HG03280 (cell line): ENCODE measurements around the gene SLC6A18.

Source experiments
- ATAC-seq: cut with Tn5 transposase; IDR thresholded peaks from one replicate; pipeline ENCODE4 v1.9.1; 2021; ENCODE audit warnings: mild to moderate bottlenecking, moderate library complexity; ENCODE audit not compliant: unreplicated experiment

The SLC6A18 gene

GRCh38 chr5:1203311-1203967 lies 21.7 kb upstream of the SLC6A18 start:
- ATAC-seq: no peak

- no peak for ATAC-seq
Measured at GRCh38 chr5:1203968-1204692, 21.1 kb upstream of the SLC6A18 start.

GRCh38 chr5:1204693-1205242 lies 20.4 kb upstream of the SLC6A18 start:
- no peak for ATAC-seq

- no peak for ATAC-seq
Measured at GRCh38 chr5:1205255-1206180, 19.7 kb upstream of the SLC6A18 start.

DNA sequence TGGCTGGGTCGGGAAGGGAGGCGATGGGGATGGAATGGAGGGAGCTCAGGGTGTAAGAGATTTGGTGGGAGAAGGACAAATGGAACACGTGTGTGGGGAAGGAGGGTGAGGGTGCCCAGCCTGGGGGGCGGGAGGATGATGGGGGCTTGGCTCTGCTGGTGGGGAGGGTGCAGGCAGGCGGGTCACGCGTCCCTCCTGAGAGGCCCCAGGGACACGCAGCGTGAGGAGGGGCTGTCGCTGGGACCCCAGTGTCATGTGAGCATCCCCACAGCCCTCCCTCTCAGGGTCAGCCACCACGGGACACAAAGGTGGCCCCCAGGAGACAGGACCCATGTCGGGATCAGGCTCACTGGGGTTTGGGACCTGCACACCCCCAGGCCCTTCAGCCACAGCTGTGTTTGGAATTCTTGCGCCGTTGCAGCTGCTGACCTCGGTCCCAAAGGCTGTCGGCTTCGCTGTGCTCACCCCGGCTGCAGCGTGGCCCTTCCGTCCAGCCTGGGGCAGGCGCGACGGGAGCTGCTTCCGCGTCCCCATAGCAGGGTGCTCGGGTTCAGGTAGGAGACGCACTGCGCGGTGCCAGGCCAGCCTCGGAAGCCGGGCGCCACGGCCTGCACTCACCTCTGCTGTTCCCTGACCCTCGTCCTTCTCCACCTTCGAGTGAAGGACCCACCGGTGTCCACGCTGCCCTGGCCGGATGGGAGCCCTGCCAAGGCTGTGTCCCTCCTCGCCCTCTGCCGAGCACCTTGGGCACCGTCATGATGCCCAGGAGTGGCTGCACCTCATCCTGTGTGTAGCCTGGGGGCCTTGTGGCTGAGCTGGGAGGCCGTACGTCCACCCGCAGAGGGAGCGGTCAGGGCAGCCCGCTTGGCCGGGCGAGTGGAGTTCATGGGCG lies 18.4 kb upstream of the SLC6A18 start:
- ATAC-seq: no peak

DNA sequence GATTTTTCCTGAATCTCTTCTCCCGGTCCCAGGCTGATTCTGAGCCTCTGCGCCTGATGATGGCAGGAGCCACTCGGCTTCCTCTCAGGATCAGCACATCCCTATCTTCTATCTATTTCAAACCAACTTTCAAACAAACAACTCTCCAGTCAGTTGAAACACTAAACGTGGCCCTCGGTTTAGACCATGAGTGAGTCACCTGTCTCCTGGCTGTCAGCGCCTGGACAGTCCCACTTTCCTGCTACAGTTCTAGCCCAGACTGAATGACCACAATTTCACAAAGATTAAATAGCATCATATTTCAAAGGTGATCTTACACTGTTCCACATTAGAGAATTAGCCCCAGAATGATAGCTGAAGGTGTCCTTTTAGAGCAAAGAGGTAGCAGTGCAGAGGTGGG lies 17.6 kb upstream of the SLC6A18 start:
- no peak for ATAC-seq

- no peak for ATAC-seq
Measured at GRCh38 chr5:1208221-1208742, 16.9 kb upstream of the SLC6A18 start.

GRCh38 chr5:1208743-1209488 lies 16.3 kb upstream of the SLC6A18 start:
- no peak for ATAC-seq

DNA sequence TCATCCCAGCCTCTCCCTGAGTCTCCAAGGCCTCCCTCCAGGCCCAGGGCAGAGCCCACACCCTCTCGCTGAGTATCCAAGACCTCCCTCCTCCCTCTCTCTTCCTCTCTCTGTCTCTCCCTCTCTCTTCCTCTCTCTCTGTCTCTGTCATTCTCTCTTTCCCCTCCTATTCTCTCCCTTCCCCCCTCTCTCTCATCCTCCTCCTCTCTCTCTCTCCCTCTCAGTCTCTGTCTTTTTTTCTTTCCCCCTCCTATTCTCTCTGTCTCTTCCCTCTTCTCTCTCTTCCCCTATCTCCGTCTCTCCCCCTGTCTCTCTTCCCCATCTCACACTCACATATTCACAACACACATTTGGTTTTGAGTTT lies 15.7 kb upstream of the SLC6A18 start:
- no peak for ATAC-seq

- ATAC-seq: no peak
Measured at GRCh38 chr5:1209896-1210776, 15.0 kb upstream of the SLC6A18 start.

- no peak for ATAC-seq
Measured at GRCh38 chr5:1210832-1211251, 14.3 kb upstream of the SLC6A18 start.

GRCh38 chr5:1211701-1212100 lies 13.5 kb upstream of the SLC6A18 start:
- no peak for ATAC-seq

DNA sequence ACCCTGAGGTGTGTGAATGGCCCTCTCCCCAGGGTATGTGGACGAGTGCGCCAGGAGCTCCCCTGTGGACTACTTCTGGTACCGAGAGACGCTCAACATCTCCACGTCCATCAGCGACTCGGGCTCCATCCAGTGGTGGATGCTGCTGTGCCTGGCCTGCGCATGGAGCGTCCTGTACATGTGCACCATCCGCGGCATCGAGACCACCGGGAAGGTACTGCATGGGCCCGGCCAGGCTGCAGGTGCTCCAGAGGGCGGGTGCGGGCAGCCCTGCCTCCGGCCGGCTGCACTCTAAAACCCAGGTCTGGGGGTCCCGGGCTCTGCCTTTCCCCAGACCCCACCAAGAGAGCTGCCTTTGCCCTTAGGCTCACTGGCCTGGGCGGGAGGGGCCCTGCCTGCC lies 12.9 kb upstream of the SLC6A18 start:
- no peak for ATAC-seq

GRCh38 chr5:1212881-1213280 lies 12.3 kb upstream of the SLC6A18 start:
- ATAC-seq: no peak

GRCh38 chr5:1213508-1214162 lies 11.5 kb upstream of the SLC6A18 start:
- no peak for ATAC-seq

DNA sequence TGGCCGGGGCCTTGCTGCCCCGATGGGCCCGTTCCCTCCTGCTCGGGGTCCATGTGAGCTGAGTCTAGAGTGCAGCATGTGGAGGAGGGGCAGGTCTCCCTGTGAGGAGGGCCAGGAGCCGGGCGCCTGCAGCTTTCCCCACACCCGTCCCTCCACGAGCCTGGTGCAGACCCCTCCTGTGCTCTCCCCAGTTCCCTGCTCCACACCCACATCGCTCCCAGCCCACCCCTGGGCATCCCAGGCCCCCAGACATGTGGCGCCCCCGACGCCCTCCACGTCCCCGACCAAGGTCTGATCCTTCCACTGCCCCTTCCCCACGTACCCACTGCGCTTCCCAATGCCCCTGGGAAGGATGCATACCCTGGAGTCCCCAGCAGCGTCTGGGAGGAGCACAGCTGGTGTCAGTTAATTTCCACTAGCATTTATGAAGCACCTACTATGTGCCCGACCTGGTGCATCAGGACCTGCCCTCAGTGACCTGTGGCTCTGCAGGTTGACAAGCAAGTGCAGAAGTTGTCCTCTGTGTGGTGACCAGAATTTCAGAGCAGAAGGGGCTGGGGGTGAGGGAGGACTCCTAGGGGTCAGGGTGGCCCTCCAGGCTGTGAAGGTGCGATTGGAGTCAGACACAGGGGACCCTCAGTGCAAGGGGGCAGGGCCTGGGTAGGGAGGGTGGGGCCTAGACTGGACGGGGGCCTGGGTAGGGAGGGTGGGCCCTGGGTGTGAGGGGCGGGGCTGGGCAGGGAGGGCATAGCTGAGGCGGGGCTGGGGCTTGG lies 10.8 kb upstream of the SLC6A18 start:
- ATAC-seq: no peak

- no peak for ATAC-seq
Measured at GRCh38 chr5:1214936-1215220, 10.3 kb upstream of the SLC6A18 start.
